T-helper 22 cell (primary cell): ENCODE data around the gene FAM219B.

Experiments used
- DNase-seq: peaks from one replicate; pipeline ENCODE4 v3.0.0-alpha.2; 2020; ENCODE audit warnings: low read depth

Gene FAM219B

DNA sequence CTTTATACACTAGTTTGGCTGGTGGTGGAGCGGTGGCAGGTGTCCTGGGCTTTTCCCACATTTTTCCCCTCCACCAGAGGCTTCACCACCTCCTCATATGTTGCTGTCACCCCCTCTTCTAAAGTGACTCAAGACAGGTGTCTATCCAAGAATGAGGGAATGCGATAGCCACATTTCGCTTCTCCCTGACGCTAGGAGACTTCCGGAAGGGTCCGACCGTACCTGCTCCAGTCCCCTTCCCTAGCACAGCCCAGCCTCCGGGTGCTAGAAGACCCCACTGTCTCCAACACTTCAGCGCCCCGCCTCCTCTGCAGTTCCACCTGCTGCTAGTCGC is 34.0 kb downstream of the FAM219B start:
- no peak for DNase-seq

DNA sequence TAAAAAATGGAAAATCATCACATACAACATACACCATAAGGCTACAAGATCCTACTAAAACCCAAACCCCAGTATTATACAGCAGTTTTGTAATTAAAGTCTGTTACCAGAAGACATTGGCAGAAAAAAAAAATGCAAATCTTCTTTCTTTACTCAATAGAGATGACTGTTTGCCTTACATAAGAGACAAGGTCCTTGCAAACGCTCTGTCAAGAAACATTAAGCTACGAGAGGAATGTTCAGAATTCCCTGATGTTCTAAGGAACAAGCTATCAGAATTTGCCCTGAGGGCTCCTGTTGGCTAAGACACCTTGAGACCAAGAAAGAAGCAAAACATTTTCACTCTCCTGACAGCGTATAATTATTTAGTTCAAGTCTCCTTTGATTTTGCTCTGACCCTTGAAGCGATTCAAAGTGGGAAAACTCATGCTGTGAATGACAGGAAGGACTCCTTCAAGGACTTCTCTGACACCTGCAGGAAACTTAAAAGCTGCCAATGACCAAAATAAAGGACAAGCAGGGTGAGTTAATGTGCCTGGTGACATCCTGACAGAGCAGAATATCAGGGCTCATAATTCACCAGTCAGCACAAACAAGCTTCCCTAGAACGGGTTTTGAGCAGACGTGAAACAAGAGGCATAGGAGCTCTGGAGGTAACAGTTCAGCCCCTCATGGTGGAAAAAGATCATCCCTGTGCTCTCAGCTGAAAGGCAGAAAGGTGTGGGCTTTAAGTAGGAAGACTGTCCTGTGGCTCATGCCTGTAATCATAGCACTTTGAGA is 36.0 kb downstream of the FAM219B start:
- no peak for DNase-seq

DNA sequence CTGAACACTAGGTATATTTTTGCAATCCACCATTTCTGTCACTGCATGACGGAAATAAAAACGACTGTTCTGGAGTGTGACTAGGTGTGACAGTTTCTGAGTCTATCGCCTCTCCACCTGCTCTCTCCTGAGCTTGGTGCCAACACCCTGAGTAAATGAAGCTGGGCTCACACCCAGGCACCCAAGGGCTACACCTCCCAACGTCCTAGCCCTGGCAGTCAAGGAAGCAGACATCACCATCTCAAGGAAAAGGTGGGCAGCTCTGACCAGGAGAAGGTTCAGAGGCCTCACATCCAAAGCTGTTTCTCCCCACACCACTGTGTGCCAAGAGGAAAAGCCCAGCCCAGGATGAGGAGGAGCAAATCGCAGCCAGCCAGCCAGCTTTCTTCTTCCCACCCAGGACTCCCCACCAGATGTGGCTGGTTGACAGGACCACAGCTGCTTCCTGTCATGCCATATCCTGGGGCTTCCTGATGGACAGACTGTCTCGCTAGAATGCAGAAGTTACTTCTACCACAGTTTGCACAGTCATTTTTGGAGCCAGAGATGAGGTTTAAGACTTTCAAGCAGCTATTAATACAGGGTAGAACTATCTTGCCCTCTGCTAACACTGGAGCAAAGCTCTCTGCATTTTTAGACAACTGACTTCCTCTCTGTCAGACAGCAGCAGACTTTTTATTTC is 36.8 kb downstream of the FAM219B start:
- no peak for DNase-seq

DNA sequence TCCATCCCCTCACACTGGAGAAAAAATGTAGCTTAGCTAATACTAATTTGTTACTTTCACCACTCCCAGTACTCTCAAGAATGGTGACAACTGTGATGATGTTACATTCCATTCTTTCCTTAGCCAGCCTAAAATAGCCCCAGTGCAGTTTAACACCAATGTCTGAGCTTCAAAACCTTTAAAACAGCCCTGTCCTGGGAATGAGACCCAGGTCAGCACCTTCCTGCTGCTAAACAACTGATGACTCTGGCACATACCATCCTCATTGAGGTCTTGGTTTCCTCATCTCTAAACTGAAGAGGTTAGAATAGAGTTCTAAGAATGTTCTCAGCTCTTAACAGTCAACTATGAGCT is 37.3 kb downstream of the FAM219B start:
- no peak for DNase-seq

GRCh38 chr15:74868059-74868458 is 38.6 kb downstream of the FAM219B start:
- no peak for DNase-seq

- no peak for DNase-seq
Observed at GRCh38 chr15:74867466-74868038, 39.1 kb downstream of the FAM219B start.

- DNase-seq: no peak
Observed at GRCh38 chr15:74866090-74866489, 40.6 kb downstream of the FAM219B start.

- DNase-seq: no peak
Observed at GRCh38 chr15:74865316-74865715, 41.3 kb downstream of the FAM219B start.

GRCh38 chr15:74864296-74864695 is 42.4 kb downstream of the FAM219B start:
- no peak for DNase-seq

- no peak for DNase-seq
Observed at GRCh38 chr15:74863239-74864056, 43.2 kb downstream of the FAM219B start.

GRCh38 chr15:74858369-74858740 is 48.3 kb downstream of the FAM219B start:
- no peak for DNase-seq

DNA sequence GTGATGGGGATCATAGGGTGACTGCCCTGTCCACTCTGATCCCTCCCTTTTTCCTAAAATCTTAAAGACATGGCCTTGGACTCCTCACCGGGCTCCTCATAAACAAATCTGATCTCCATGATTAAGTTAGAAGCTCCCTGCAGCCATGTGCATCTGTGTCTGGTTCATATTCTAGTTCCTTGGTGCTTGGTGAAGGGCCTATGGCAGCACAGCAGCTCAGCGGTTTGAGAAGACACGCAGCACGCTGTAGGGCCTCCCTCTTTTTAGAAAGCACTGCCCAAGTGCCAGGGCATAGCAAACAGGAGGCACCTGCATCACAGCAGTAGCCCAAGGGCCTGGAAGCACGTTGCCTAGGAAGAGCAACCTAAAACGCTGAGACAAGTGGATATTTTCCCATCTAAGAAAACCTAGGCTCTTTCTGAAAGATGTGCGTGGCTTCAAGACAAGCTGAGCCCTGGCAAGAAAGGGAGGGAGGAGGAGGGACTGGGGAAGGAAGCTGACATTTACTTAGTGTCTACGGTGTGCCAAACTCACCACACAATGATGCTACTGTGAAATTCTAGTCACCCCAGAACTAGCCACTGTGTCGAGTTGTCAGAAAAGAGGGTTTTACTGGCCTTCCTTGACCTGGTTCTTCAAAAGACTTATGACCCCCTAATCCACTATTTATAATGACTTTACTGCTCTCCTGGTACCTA is 48.8 kb downstream of the FAM219B start:
- no peak for DNase-seq

- no peak for DNase-seq
Observed at GRCh38 chr15:74857082-74857655, 49.5 kb downstream of the FAM219B start.

- no peak for DNase-seq
Observed at GRCh38 chr15:74856537-74856936, 50.1 kb downstream of the FAM219B start.

DNA sequence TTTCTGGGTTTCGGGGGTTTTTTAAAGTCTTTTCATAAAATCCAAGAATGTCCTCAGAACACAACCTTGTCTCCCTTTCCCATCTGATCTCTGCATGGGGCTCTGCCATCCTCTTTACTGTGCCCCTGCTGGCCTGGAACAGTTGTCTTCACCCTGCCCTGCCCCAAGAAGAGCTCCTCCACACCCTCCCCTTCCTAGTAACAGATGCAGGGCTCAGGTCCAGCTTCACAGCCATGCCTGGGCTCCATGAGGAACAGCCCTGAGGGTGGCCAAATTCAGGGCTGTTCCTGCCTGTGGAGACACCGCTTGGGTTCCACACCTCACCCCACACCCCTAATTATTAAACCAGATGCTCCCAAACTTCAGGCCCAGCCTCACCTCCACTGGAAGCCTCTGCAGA is 50.8 kb downstream of the FAM219B start:
- DNase-seq: no peak

DNA sequence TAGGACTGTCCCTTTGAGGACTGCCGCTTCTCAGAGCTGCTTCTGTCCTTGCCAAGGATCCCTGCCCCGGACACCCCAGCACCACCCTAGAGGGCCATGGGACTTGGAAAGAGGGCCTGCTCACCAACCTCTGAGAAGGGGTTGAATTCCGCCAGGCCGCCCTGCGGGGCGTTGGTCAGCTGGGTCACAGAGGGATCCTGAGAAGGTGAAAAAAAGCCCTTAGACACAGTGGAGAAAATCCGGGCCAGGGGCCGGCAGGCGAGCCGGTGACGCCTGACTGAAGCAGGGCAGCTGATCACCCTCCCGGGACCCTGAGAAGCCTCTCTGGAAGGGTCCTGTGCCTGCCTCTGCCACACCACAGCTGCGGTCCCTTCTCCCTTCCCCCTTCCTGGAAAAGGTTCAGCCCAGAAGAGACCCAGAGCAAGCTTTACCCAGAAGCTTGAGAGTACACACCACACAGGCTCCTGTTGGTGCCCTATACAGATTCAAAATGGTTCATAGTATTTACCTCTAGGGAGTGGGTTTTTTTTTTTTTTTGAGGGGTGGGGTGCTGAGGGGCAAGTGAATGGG is 52.1 kb downstream of the FAM219B start:
- no peak for DNase-seq

DNA sequence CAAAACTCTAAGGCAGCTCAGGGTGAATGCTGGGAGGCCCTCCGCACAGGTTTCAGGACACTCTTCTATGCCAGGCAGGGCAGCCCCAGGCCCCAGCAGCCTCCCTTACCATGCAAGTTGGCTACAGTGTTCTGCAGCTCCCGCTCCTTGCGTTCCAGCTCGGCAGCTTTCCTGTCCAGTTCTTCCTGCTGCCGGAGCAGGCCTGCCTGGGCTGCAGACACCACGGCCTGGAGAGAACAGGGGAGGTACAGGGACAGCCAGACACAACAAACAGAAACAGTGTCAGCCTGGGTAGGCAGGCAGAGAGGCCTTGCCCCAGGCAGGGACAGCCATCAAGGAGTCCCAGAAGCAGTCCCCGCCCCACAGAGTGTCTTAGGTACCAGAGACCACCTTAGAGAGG is 54.7 kb downstream of the FAM219B start:
- no peak for DNase-seq

DNA sequence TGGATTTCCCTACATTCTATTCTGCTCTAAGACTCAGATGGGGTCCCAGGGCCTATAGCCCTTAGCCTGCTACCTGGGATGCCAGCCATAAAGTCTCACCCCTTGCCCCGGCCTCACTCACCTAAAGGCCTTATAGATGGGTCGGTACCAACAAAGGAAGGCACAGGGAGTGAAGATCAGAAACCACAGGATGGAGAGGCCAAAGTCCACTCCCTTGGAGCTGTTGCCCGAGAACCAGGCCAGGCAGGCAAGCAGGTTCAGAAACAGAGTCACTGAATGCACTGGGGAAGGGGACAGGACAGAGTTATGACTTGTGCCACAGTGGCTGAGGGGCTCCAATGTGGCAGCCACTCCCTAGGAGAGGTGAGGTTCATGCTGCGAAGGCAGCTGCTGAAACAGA is 56.3 kb downstream of the FAM219B start:
- DNase-seq: no peak
